NCI-H524 (cell line): ENCODE measurements around the gene GAL3ST2.
A peak's percentile ranks its signal among the peaks of the same experiment; 100 is the strongest.
"Not testable (repeated sequence)": the region's sequence is repeated elsewhere in the genome, so short reads cannot be mapped to it uniquely, and the experiment has no call there.

ENCODE experiments used
- DNase-seq, 2 experiments: peaks; one replicate each; lab custom pipeline; 2025; lab: John Stamatoyannopoulos, UW

The GAL3ST2 gene

GRCh38 chr2:241820625-241821384, 44.2 kb downstream of the GAL3ST2 start:
- DNase-seq: peak in 1 of 2 experiments; percentile 7

GRCh38 chr2:241821460-241822263, 45.0 kb downstream of the GAL3ST2 start:
- no peak for DNase-seq

- DNase-seq: no peak
Measured at GRCh38 chr2:241822264-241822623, 45.6 kb downstream of the GAL3ST2 start.

- DNase-seq: not testable (repeated sequence)
Measured at GRCh38 chr2:241823531-241824437, 47.2 kb downstream of the GAL3ST2 start.

GRCh38 chr2:241827394-241827793, 50.8 kb downstream of the GAL3ST2 start:
- no peak for DNase-seq

- no peak for DNase-seq
Measured at GRCh38 chr2:241833101-241833663, 56.6 kb downstream of the GAL3ST2 start.

GRCh38 chr2:241833756-241834526, 57.3 kb downstream of the GAL3ST2 start:
- DNase-seq: not testable (repeated sequence)

GRCh38 chr2:241834527-241835210, 58.0 kb downstream of the GAL3ST2 start:
- DNase-seq: no peak

- no peak for DNase-seq
Measured at GRCh38 chr2:241835611-241836010, 59.0 kb downstream of the GAL3ST2 start.

GRCh38 chr2:241836292-241836691, 59.7 kb downstream of the GAL3ST2 start:
- DNase-seq: no peak

GRCh38 chr2:241837197-241837965, 60.8 kb downstream of the GAL3ST2 start:
- no peak for DNase-seq

GRCh38 chr2:241841181-241842066, 64.8 kb downstream of the GAL3ST2 start:
- no peak for DNase-seq

GRCh38 chr2:241842067-241842415, 65.4 kb downstream of the GAL3ST2 start:
- DNase-seq: no peak

- DNase-seq: no peak
Measured at GRCh38 chr2:241842620-241843211, 66.1 kb downstream of the GAL3ST2 start.

GRCh38 chr2:241843321-241844065, 66.9 kb downstream of the GAL3ST2 start:
- no peak for DNase-seq

GRCh38 chr2:241844066-241844728, 67.6 kb downstream of the GAL3ST2 start:
- peak; percentile 6 to 18 for DNase-seq
